ENCODE results near the gene GNL2.
A peak's percentile ranks its signal among the peaks of the same experiment; 100 is the strongest.

- TF ChIP-seq CTCF (IDR thresholded peaks at IDR 0.05) (peak; percentile 60), EZH2 (IDR thresholded peaks at IDR 0.05; ENCODE audit: borderline replicate concordance, insufficient read depth, low read depth, low read length, poor library complexity, severe bottlenecking) (no peak)
Measured at GRCh38 chr1:37561133-37562132, 34.3 kb downstream of the GNL2 start.
